Dermis microvascular lymphatic vessel endothelial cell (primary cell): ENCODE results near the gene LMNA. TPM values are rescaled to one million over a fixed set of nuclear protein-coding genes. Genes with fewer than 3 reads are reported as not detected.
"Not testable (repeated sequence)": the region's sequence is repeated elsewhere in the genome, so short reads cannot be mapped to it uniquely, and the experiment has no call there.

Experiments used
- DNase-seq, 2 donors: peaks; one replicate each; pipeline versions ENCODE4 v3.0.0 to v3.0.0-alpha.2; 2010; ENCODE audit warnings: low read depth in 2 of 2
- total RNA-seq: library from RNA; depleted of rRNA; stranded (reverse); fragments of >200 nt; gene quantifications from 2 replicates; pipeline ENCODE4 v1.2.1, GENCODE V29; 2014

Gene LMNA
- total RNA-seq, 1 donor from 2014 or later = 626 TPM

DNA sequence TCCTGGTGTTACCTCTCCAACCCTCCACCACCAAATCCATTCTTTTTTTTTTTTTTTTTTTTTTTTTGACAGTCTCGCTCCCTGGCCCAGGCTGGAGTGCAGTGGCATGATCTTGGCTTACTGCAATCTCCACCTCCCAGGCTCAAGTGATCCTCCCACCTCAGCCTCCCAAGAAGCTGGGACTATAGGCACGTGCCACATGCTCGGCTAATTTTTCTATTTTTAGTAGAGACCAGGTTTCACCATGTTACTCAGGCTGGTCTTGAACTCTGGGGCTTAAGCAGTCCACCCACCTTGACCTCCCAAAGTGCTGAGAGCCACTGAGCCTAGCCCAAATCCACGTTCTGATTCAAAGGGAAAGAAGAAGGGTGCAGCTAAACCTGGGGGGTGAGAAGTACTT, 6.5 kb downstream of the LMNA start:
- DNase-seq = not testable (repeated sequence)

DNA sequence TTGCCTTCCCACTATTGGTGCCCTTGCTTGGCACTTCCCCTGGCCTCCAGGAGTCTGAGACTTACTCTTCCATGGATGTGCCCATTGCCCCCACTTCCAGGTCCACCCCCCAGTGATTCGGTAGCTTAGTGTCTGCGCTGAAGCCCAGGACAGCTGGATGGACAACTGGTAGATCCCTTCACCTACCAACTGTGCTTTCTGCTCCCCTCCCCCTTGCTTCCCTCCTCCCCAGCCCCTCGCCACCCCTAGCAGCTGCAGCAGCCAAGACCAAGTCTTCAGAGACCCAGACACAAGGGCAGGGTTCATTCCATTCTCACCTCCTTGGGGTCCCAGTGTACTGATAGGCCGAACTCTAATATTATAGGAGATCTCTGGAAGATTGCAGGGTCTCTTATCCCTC, 6.9 kb downstream of the LMNA start:
- DNase-seq = no peak

DNA sequence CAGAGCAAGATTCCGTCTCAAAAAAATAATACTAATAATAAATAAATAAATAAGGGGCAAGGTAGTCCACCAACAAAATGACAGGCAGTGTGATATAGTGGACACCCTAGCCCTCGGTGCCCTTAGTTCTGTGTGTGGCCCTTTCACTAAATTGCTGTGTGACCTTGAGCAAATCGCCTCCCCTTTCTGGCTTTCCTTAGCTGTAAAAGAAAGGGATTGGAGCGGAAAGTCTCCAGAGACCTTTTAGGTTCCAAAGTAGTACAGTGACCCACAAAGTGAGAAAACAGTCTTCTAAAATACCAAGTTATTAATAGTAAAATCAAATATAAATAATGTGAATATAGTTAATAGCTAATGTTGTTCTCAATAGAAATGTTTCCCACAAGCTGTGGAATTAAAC, 7.6 kb downstream of the LMNA start:
- DNase-seq = no peak

DNA sequence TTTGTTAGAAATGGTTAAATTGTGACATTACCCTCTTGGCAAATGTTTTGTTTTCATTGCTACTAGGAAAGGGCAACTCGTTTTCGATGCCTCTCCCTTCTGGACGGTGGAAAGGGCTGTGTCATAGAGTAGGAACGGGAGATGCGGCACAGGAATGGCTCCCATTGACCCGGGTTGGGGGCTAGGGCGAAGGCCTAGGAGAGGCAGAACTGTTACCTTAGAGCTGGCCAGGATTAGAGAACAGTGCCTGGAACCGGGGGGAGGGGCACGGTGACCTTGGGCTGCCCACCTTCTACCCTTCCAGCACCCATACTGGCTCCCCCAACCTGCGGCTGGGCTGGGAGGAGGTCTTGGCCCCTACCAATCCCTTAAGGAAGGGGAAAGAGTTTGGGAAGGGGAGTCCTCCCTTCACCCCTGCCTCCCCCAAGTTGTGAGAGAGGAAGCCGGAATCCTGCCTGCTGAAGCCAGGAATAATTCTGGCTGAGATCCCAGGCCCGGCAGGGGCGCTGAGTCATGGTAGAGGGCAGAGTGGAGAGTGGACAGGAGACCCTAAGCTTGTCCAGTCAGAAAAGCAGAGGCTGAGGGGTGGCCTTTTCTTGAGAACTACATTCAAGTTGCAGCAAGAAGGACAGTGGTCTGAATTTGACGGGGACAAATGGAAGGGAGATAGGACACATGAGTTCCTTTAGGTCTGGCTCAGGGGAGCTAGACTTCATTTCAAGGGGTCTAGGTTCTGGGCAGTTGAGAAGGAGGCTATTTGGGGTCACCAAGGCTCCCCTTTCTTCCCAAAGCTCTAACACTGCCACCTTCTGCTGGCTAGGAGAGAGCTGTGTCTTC, 8.2 kb downstream of the LMNA start:
- DNase-seq = peak; percentile 82 to 94

DNA sequence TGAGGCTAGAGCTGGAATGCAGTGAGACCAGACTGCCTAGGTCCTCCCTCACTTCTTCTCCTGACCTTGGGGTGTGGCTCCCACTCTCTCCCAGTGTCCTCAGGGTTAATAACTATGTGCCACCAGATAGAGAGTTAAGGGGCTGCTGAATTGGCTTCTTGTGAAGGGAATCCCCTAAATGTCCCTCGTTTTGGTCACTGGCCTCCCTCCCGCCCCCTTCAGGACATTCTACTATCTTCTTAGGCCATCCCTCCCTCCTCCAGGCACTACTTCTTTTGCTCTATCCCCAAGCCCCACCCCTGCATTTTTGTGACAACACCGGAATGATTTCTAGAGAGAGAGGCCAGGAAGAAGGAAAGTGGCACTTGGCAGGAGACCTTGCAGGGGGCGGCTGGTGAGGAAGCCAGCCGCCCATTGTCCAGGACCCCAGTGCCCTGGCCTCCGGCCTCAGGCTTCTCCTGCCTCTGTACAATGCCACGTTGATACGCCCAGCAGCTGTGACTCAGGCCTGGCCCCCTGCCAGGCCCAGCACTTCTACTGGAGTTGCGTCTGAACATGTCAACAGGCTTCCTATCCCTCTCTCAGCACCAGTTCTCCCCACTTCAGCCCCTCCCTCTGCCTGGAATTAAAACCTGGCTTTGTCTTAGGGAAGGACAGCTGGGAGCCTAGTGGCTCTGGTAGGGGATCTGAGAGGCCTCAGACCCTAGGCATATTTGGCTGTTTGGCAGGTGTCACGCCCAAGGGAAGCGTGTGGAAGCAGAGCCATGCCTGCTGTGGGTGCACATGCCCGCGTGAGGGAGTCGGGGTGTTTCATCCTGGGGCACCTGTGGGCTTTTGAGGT, 9.1 kb downstream of the LMNA start:
- DNase-seq = peak; percentile 94 to 99

DNA sequence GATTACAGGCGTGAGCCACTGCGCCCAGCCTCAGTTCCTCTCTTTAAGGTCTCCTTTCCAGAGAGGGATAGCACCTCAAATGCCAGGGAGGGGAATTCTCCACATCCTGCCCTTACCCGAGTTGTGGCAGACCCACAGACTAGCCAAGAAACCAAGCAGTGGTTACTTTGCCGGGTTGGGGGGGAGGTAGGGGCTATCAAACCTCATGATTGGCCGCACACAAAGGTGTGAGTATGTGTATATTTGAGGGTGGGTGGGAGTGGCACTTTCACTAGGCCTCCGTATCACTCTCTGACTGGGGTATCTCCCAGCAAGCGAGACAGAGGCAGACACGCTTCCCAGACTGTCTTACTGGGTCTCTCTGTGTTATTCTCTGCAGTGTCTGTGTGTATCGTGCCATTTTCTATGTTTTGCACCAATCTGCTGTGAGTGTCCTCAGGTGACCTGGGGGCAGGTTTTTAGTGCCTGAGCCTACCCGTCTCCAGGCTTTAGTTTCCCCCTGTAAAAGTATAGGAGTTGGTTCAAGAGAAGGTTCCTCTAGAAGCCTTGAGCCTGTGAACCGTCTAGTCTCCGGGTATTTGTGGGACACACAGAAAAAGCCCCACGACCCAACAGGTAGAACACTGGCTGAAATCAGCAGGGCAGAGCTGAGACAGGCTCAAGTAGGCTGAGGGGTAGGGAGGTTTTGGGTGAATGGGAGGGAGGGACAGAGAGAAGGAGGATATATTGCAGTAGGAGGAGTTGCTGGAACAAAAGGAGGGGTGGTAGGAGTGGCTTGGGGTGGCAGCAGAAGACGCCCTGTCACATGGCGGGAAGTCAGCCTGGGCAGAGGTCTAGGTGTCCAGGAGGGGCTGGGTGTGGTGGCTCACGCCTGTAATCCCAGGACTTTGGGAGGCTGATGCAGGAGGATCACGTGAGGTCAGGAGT, 10.3 kb downstream of the LMNA start:
- no peak for DNase-seq

DNA sequence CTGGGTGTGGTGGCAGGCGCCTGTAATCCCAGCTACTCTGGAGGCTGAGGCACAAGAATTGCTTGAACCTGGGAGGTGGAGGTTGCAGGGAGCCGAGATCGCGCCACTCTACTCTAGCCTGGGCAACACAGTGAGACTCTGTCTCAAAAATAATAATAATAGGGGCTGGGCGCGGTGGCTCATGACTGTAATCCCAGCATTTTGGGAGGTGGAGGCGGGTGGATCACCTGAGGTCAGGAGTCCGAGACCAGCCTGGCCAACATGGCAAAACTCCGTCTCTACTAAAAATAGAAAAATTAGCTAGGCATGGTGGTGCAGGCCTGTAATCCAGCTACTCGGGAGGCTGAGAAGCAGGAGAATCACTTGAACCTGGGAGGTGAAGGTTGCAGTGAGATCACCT, 11.0 kb downstream of the LMNA start:
- not testable (repeated sequence) for DNase-seq

DNA sequence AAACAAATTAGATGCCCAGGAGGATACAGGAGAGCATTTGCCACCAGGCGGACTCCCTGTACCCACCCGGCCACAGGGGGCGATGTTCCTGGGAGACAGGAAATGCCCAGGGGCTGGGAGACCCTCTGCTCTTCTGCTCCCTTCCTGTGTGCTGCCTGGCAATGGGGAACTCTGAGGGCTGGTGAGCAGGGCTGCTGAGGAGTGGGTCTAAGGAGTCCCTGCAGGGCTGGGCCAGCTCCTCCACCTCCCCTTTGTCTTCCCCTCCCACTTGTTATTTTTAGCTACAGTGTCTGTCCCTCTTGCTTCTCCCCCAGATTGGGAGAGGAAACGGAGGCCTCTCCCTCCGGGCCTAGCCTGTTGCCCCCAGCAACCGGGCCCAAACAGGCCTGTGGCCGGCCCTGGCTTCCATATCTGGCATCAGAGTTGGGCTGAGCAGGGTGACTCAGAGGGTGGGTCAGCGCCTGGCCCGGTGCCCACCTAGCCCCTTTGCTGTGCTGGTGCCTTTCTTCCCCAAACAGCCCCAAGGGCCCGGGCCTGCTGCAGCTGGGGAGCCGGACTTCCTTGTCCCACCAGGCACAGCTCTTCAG, 11.6 kb downstream of the LMNA start:
- DNase-seq = peak; percentile 81 to 97

DNA sequence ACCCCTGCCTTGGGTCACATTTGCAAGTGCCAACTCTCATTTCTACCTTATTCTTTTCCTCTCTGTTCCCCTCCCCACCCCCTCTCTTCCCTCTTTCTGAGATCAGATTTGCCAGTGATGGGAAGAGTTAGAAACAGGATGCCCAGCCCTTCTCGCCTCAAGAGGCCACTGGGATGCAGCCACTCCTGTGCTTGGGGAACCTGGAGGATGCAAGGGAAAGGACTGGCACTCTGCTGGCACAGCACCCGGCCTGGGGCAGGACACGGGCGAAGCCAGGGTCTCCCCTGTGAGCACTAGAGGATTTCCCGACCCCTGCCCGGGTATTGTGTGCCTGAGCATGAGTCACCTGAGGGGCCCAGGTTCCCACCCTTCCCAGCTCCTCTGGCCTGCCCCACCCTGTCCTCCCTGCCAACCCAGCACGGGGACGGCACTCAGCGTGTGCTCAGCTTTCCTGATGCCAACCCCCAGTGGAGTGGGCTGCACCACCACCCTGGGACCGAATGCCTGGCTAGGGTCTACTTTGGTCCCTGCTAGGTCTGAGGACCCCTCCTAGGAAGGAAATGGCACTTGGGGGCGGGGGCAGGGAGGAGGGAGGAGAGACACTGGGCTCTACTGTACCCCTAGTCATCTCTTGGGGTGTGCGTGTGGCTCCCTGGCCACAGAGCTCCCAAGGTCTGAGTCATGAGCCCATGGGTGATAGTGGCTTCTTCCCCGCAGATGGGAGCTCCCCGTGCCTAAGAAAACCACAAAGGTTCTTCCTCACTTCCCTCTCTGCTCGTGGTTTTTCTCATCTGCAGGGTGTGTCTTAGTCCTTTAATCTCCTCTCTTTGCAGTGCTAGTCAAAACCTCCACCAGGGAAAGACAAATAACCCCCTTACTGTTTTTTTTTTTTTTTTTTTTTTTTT, 12.4 kb downstream of the LMNA start:
- DNase-seq = peak in 1 of 2 donors; percentile 75

DNA sequence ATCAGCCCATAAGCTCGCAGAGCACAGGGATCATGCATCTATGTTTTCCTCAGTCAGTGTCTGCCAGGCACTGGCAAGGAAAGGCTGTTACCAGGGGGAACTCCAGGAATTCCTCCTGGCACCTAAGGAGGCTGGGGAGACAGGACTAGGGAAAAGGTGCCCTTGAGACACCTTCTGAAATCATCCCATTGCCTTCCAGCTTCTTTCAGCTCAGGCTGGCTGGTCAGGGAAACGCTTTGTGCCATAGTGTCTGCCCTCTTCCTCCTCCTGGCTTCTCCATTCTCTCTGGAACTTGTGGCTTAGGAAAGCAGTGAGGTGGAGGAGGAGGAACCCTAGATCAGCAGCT, 13.8 kb downstream of the LMNA start:
- no peak for DNase-seq

DNA sequence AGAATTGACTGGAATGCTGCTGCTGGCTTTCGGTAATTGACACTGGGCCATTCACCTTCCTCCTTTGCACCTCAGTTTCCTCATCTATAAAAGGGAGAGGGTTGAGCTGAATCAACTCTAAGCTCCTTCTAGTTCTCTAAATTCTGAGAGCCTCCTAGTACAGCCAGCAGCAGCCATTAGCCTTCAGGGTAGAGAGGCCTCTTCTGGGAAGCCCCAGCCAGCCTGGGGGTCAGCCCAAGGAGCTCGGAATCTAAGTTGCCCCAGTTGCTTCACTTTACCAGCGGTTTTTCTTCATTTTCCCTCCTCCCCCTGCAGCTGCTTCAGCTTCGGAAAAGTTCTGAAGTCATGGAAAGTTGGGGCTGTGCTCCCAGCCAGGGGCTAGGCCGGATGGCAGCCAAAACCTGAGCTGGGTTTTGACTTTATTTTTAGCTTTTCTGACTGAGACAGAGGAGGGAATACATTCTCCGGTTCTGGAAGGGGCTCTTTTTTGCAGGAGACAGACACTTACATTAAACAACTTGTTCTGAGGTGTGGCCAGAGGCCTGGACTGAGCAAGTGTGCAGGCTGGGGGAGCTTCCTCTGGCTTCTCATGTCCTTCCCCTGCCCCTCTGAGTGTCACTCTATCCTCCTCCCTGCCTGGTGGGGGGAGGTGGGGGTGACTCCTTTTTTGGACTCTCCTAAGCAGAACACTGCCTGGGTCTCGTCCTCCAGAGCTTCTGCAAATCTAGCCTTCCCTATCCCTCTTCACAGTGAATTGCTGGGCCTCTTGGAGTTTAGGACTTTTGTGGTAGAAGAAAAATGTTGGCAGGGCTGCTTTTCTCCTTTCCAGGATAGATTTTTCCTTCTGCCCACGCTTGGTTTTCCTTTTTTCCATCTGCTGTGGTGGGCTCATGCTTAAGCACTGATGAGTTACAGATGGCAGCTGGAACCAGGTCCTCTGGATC, 14.4 kb downstream of the LMNA start:
- no peak for DNase-seq

DNA sequence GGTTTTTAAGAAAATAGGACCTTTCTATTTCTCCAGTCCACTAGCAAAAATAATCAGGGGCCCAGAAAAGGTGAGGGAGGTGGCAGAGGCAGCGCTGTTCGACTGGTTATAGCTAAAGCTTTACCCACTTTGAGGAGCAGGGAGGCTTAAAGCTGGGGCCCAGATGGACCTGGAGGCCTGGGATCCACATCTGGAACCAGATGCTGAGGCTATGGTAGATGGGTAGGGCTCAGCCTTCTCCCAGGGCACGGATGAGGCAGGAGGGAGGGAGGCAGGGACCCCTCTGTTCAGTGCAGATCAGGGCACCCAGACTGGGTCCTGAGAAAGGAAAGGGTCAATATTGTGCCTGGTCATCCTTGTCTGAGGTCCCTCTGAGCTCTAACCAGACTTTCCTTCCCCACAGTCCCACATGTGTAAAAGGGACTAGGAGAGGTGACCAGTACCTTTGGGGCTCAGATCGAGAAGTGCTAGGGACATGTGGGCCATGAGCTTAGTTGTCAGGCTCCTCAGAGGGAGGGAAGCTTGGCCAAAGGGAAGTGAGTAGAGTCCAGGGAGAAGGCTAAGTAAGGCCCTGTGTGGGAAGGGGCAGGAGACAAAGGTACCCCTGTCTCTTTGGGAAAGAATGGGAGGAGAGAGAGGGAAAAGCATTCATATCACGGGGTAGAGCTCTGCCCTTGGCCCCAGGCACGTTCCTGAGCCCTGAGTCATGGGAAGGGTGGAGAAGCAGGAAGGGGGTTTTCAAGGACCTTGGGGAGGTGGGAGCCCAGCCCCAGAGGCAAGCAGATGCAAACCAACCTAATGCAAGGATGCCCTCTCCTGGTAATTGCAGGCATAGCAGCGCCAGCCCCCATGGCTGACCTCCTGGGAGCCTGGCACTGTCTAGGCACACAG, 15.4 kb downstream of the LMNA start:
- DNase-seq = peak in 1 of 2 donors; percentile 92

DNA sequence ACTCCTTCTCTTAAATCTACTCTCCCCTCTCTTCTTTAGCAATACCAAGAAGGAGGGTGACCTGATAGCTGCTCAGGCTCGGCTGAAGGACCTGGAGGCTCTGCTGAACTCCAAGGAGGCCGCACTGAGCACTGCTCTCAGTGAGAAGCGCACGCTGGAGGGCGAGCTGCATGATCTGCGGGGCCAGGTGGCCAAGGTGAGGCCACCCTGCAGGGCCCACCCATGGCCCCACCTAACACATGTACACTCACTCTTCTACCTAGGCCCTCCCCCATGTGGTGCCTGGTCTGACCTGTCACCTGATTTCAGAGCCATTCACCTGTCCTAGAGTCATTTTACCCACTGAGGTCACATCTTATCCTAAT, 16.0 kb downstream of the LMNA start:
- DNase-seq = no peak

DNA sequence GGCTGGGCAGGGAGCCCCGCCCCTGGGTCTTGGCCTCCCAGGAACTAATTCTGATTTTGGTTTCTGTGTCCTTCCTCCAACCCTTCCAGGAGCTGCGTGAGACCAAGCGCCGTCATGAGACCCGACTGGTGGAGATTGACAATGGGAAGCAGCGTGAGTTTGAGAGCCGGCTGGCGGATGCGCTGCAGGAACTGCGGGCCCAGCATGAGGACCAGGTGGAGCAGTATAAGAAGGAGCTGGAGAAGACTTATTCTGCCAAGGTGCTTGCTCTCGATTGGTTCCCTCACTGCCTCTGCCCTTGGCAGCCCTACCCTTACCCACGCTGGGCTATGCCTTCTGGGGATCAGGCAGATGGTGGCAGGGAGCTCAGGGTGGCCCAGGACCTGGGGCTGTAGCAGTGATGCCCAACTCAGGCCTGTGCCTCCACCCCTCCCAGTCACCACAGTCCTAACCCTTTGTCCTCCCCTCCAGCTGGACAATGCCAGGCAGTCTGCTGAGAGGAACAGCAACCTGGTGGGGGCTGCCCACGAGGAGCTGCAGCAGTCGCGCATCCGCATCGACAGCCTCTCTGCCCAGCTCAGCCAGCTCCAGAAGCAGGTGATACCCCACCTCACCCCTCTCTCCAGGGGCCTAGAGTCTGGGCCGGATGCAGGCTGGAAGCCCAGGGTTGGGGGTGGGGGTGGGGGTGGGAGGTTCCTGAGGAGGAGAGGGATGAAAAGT, 20.4 kb downstream of the LMNA start:
- no peak for DNase-seq

DNA sequence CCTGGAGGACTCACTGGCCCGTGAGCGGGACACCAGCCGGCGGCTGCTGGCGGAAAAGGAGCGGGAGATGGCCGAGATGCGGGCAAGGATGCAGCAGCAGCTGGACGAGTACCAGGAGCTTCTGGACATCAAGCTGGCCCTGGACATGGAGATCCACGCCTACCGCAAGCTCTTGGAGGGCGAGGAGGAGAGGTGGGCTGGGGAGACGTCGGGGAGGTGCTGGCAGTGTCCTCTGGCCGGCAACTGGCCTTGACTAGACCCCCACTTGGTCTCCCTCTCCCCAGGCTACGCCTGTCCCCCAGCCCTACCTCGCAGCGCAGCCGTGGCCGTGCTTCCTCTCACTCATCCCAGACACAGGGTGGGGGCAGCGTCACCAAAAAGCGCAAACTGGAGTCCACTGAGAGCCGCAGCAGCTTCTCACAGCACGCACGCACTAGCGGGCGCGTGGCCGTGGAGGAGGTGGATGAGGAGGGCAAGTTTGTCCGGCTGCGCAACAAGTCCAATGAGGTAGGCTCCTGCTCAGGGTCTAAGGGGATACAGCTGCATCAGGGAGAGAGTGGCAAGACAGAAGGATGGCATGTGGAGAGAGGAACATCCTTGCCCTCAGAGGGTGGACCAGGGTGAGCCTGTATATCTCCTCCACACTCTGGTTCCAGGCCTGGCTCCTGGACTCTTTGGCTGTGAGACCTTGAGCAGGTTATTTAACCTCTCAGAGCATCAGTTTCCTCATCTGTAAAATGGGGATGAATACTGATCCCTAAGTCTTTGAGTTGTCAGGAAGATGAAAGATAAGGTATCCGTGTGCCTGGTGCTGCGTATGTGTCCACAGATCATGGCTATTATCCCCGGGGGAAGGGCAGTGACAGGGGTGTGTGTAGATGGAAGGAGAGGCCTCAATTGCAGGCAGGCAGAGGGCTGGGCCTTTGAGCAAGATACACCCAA, 21.7 kb downstream of the LMNA start:
- no peak for DNase-seq

DNA sequence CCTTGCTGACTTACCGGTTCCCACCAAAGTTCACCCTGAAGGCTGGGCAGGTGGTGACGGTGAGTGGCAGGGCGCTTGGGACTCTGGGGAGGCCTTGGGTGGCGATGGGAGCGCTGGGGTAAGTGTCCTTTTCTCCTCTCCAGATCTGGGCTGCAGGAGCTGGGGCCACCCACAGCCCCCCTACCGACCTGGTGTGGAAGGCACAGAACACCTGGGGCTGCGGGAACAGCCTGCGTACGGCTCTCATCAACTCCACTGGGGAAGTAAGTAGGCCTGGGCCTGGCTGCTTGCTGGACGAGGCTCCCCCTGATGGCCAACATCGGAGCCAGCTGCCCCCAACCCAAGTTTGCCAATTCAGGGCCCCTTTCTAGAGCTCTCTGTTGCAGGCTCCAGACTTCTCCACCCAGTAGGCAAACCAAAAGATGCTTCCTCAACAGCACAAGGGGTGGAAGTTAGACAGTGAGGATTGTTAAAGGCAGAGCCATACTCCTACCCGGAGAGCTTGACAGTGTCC, 22.5 kb downstream of the LMNA start:
- DNase-seq = no peak
